HG02943 (cell line): ENCODE measurements around the gene RPL35.
"Not testable (repeated sequence)": the region's sequence is repeated elsewhere in the genome, so short reads cannot be mapped to it uniquely, and the experiment has no call there.

Experiments used
- ATAC-seq: cut with Tn5 transposase; IDR thresholded peaks from one replicate; pipeline ENCODE4 v1.9.1; 2021; ENCODE audit warnings: mild to moderate bottlenecking, low read depth, moderate library complexity; ENCODE audit not compliant: unreplicated experiment

The RPL35 gene

DNA sequence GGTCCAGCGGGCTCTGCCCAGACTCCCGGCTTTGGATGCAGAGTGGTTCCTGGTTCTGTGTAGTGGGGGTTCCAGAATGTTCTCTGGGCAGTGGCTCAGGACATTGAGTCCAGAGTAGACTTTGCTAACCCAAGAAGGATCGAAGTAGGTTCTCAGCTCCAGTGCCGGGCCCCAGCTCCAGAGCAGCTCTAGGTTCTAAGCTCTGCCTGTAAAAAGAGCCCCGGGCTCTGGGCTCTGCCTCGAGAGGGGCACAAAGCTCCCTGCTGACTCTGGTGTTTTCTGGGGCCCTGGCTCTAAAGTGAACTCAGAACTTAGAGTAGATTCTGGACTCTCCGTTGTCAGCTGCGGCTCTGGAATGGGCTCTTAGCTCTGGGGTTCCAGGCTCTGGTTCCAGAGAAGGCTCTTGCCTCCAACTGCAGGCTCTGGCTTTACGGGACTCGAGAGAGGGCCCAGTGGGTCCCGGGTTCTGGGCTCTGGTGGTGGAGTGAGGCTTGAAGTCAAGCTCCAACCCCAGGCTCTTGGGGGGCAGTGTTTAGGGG lies 8.1 kb downstream of the RPL35 start:
- ATAC-seq, result no peak

GRCh38 chr9:124852829-124853531 lies 8.8 kb downstream of the RPL35 start, which contains the start of gene WDR38:
TSS of gene WDR38 (plus strand) at chr9:124853460. CDS start at chr9:124853532, 72 bp downstream.
- ATAC-seq, result peak; percentile 60

- ATAC-seq, result no peak
These were observed 9.5 kb downstream of the RPL35 start for GRCh38 chr9:124852121-124852828.

- no peak for ATAC-seq
These were observed 12.0 kb downstream of the RPL35 start for GRCh38 chr9:124849801-124850200.

GRCh38 chr9:124846969-124847368 lies 14.8 kb downstream of the RPL35 start:
- ATAC-seq, result no peak

GRCh38 chr9:124846467-124846866 lies 15.3 kb downstream of the RPL35 start:
- ATAC-seq, result not testable (repeated sequence)

- ATAC-seq, result no peak
These were observed 17.5 kb downstream of the RPL35 start for GRCh38 chr9:124844291-124844690.

DNA sequence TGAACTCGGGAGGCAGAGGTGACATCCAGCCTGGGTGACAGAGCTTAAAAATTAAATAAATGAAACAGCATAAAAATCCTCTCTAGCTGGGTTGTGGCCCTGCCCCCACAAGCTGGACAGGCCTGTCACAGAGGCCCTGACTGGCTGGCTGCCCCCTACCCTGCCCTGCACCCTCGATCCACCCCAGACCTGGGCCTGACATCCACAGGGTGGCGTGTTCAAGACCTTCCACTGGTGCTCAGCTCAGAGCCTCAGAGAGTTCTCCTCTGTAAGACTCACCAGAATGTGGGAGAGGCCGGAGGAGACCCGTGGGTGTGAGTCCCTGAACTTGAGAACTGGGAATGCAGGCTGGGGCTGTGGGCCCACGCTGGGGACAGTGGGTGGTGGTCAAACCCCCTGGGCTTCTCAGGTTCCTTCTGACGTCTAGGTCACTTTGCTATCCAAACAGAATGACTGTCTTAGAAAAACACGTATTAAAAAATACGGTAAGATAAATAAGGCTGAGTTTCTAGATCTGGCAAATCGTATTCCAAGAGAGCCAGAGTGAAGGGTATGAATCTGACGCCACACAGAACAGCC lies 18.2 kb downstream of the RPL35 start:
- ATAC-seq, result no peak

DNA sequence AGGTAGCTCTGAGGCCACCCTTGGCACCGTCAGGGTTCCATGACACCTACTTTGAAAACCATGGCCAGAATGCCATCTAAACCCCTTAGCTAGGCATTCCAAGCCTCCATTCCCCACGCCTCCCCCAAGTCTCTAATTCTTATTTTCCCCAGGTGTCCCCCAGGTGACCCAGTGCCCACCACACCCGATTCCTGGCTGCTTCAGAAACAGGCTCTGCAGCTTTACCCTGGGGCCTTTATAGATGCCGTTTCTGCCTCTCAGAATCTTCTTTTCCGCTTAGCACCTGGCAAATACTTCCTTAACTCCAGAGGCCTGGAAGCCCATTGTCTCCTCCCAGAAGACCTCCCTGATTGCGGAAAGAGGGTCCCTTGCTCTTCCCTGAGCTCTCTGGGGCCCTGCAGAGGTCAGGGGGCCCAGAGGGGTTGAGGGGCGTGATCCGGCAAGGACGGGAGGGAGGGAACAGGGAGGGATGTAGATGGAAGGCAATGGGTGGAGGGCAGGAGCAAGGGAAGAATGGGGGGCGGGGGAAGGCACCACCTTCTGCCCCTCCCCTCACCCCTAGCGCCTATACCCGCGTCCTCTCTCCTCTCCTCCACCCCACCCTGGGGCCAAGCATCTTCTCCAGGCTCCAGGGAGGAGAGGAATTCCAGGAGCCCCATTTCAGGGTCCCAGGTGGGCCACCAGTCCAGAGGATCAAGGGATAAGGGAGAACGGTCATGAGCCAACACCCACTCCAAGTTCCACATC lies 20.5 kb downstream of the RPL35 start:
- no peak for ATAC-seq

DNA sequence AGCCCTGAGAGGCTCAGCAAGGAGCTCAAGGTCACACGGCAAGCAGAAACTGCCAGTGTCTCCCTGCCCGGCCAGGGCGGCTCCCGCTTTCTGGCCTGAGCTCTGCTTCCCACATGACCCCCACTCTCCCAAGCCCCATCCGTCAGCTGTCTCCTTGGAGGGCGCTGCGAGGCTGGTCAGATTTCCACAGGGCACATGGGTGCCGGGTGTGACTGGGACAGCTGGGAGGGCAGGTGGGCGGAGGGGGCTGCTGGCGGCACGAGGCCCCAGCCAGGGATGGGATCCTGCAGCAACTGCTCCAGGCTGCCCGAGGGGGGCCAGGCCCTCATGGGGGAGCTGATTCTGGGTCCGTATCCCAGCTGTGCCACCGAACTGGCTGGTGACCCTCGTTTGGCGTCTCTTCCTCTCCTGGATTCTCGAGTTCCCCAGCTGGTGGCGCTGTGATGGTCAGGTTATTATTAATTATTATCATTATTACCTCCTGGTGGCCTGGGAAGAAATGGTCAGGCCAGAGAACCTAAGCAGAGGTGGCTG lies 21.4 kb downstream of the RPL35 start:
- ATAC-seq, result no peak

DNA sequence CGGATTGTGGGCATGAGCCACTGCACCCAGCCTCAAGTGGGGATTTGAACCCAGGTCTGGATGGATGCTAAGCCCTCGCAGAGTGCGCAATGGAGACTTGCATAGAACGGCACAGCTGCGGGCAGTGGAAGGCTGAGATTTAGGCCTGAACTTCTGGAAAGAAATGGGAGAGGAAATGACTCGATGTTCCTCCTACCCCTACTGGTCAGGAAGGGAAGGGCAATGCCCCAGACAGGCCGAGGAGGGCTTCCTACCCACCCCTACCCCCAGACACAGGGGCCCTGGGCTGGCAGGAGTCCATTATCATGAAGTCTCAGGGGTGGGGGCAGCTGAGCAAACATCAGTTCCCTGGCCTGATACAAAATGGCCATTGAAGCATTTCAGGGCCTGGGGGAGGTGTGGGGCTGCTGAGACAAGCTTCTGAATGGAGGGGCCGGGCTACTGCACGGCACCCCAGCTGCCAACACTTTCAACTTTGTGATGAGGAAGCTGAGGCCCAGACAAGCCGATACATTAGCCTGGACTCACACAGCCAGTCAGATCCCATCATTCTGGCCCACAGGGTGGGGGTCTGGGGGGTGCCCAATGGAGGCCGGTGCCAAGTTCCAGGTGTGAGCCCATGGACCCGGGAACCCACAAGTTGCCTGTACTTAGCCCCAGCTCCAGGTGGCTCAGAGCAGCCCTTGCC lies 22.0 kb downstream of the RPL35 start:
- ATAC-seq, result no peak

GRCh38 chr9:124838567-124839275 lies 23.0 kb downstream of the RPL35 start:
- ATAC-seq, result not testable (repeated sequence)

- not testable (repeated sequence) for ATAC-seq
These were observed 23.6 kb downstream of the RPL35 start for GRCh38 chr9:124838132-124838531.

DNA sequence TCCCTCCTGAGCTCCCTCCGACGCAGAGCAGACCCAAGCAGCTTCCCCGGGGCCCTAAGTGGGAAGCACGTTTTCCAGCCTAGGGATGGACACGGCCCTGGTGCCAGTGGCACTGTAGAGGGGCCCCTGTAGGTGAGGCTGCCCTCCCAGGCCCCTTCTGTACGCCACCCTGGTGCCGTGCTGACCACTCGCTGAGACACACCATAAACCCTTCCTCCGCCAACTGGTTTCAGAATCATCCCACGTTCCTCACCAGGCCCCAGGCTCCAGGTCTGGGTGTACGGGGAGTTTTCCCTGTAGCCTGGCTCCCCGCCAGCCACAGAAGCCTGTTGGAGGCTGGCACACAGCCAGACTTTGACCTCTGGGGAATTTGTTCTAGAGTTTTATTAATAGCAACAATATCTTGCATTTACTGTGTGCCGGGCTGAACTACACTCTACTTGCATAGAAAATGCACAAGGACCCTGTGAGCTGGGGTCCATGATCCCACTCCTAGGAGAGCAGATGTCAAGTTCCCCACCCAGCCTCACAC lies 26.7 kb downstream of the RPL35 start:
- no peak for ATAC-seq

GRCh38 chr9:124834591-124834990 lies 27.2 kb downstream of the RPL35 start:
- ATAC-seq, result no peak

DNA sequence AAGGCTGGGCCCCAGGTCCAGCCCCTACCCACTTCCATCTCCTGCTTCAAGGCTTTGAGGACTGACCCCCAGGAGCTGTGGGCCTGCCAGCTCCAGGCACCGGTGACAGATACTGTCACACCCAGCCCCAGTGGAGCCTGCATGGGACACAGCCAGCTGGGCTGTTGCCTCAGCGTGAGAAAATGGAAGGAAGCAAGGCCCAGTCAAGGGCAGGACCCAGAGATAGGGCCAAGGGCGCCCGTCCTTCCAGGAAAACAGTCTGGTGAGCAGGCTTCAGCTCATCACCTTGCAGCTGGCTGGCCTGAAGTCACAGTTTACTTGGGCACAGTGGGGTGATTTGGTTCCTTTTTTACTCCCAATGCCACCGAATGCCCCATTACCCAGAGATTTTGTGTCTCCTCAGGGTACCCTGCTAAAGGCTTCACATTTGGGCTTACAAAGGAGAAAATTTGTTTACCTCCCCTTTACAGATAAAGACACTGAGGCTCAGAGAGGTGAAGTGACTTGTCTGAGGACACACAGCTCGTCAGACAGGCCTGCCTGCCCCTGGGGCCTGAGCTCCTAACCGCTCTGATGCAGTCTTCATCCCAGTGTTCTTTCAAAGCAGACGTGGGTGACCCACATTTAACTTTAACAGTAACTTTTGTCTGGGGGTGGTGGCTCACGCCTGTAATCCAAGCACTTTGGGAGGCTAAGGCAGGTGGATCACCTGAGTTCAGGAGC lies 30.0 kb downstream of the RPL35 start:
- no peak for ATAC-seq

DNA sequence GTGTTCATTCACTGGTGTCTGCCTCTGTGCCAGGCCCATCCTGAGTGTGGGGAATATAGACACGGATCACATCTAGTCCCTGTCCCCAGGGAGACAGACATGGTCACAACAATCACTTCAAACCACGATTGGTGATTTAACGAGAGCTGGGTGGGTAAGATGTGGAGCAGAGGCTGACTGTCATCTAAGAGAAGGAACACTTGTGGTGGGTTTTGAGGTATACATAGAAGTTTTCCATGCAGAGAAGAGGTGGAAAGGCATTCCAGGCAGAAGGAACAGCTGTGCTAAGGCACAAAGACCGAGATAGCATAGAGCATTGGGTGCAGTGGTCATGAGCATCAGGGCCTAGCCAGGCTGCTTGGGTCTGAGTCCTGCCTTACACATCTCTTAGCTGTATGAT lies 31.2 kb downstream of the RPL35 start:
- ATAC-seq, result no peak

- ATAC-seq, result no peak
These were observed 32.5 kb downstream of the RPL35 start for GRCh38 chr9:124829334-124829669.
